Measurements from ENCODE around the gene FAM53B.

DNA sequence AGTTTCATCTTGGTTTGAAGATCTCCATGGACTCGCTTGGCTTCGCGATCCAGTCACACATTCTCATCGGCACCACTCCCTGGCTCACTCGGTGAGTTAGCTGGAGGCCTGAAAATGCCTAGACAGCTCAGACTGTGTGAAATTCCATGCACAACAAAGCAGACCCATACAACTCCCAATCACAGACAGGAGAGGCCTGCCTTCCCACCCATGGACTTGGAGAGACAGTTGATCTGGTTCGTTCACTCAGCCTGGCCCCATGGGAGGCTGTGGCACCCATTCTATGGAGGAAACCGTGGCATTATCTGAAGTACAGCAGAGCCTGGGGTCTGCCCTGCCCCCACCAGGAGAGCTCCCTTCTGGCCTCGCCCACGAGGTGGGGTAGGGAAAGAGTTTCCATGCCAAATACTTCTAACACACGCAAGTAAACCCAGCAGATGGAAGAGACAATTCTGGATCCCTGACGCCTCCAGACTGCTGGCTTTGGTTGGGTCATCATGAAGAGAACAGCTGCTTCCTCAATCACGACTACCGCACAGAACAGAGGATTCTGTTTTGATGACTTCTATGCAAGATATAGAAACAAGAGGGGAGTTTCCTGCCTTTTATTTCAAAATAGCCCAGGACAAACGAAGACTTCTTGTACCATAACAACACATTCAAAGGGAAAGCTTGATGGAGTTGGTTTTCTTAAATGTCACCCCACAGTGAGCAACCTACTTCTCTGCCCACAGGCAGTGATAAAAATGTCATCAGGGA is 15.9 kb downstream of the FAM53B start:
- TF ChIP-seq, protein P1, sequence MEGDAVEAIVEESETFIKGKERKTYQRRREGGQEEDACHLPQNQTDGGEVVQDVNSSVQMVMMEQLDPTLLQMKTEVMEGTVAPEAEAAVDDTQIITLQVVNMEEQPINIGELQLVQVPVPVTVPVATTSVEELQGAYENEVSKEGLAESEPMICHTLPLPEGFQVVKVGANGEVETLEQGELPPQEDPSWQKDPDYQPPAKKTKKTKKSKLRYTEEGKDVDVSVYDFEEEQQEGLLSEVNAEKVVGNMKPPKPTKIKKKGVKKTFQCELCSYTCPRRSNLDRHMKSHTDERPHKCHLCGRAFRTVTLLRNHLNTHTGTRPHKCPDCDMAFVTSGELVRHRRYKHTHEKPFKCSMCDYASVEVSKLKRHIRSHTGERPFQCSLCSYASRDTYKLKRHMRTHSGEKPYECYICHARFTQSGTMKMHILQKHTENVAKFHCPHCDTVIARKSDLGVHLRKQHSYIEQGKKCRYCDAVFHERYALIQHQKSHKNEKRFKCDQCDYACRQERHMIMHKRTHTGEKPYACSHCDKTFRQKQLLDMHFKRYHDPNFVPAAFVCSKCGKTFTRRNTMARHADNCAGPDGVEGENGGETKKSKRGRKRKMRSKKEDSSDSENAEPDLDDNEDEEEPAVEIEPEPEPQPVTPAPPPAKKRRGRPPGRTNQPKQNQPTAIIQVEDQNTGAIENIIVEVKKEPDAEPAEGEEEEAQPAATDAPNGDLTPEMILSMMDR (IDR thresholded peaks at IDR 0.05): no peak
- TF ChIP-seq POLR2A (IDR thresholded peaks at IDR 0.05): peak; percentile 18
